ENCODE measurements around the gene PARP3. TPM values are rescaled to one million over a fixed set of nuclear protein-coding genes. Genes with fewer than 3 reads are reported as not detected.

The PARP3 gene
- total and polyA plus RNA-seq, 2 of the 8 experiments (the other 6 are each of a cell fraction or from before 2014, with no cell fraction given) = 1.3 to 1.6 TPM

- TF ChIP-seq USF2 (IDR thresholded peaks at IDR 0.05; ENCODE audit: low read length) = no peak
- no peak for TF ChIP-seq BACH1 (IDR thresholded peaks at IDR 0.05; ENCODE audit: low read length)
- TF ChIP-seq EP300 (IDR thresholded peaks at IDR 0.05; ENCODE audit: borderline replicate concordance in 1 of 2, low read depth in 2 of 2, low read length in 2 of 2) = no peak; a peak in 1 of 3 replicates
- TF ChIP-seq GTF2F1 (IDR thresholded peaks at IDR 0.05; ENCODE audit: borderline replicate concordance, low read depth, low read length) = no peak
- TF ChIP-seq JUND (IDR thresholded peaks at IDR 0.05; ENCODE audit: low read length) = no peak
- 0 out of 2 replicates have a peak, but pooled peaks have one; percentile 36 for TF ChIP-seq EGR1 (IDR thresholded peaks at IDR 0.05; ENCODE audit: borderline replicate concordance, low read depth, low read length)
- no peak for TF ChIP-seq HDAC2 (IDR thresholded peaks at IDR 0.05; ENCODE audit: borderline replicate concordance in 1 of 2, low read depth in 2 of 2, low read length in 2 of 2)
- TF ChIP-seq RXRA (IDR thresholded peaks at IDR 0.05; ENCODE audit: insufficient read depth, low read depth, low read length) = no peak
- TF ChIP-seq SP1 (IDR thresholded peaks at IDR 0.05; ENCODE audit: low read depth, low read length) = no peak; the same call in 1 of the 2 replicates
- TF ChIP-seq SIX5 (IDR thresholded peaks at IDR 0.05; ENCODE audit: low read depth, low read length) = no peak
- TF ChIP-seq CEBPB (IDR thresholded peaks at IDR 0.05; ENCODE audit: low read depth, low read length) = peak; percentile 76
- TF ChIP-seq TBP (IDR thresholded peaks at IDR 0.05; ENCODE audit: low read depth, low read length) = no peak; the same call in 1 of the 2 replicates
- TF ChIP-seq KDM5A (IDR thresholded peaks at IDR 0.05; ENCODE audit: low read length) = no peak
- TF ChIP-seq YY1 (IDR thresholded peaks at IDR 0.05; ENCODE audit: low read depth, low read length) = no peak
- TF ChIP-seq KDM4A (IDR thresholded peaks at IDR 0.05; ENCODE audit: low read depth, low read length, severe bottlenecking) = peak; percentile 9
- no peak; a peak in 1 of 3 replicates for TF ChIP-seq POLR2A (IDR thresholded peaks at IDR 0.05; ENCODE audit: control extremely low read depth in 1 of 2, low read depth in 2 of 2, low read length in 2 of 2)
- no peak for TF ChIP-seq POU5F1 (IDR thresholded peaks at IDR 0.05; ENCODE audit: low read depth, low read length)
- TF ChIP-seq RAD21 (IDR thresholded peaks at IDR 0.05 in 1 of 2, conservative IDR thresholded peaks at IDR 0.05 in 1 of 2; ENCODE audit: low read depth in 2 of 2, low read length in 2 of 2) = no peak
- TF ChIP-seq ATF3 (IDR thresholded peaks at IDR 0.05; ENCODE audit: insufficient read depth, low read depth, low read length) = no peak
- TF ChIP-seq MAX (IDR thresholded peaks at IDR 0.05) = peak; percentile 50; the same call in 1 of the 2 replicates
- TF ChIP-seq SRF (IDR thresholded peaks at IDR 0.05; ENCODE audit: low read depth, low read length) = no peak
- TF ChIP-seq HDAC6 (IDR thresholded peaks at IDR 0.05; ENCODE audit: low read depth, low read length) = no peak
- TF ChIP-seq POLR2AphosphoS5 (IDR thresholded peaks at IDR 0.05; ENCODE audit: low read depth, low read length) = peak; percentile 68; the same call in 1 of the 2 replicates
- peak; percentile 55 for TF ChIP-seq TAF1 (IDR thresholded peaks at IDR 0.05; ENCODE audit: low read depth, low read length)
Measured at GRCh38 chr3:51968170-51968775, 26.1 kb downstream of the PARP3 start (continued).
